ENCODE measurements around the gene FGD2.

GRCh38 chr6:37018198-37019064 lies 13.0 kb downstream of the FGD2 start:
- TF ChIP-seq CTCF (IDR thresholded peaks at IDR 0.05 in 2 of 3, conservative IDR thresholded peaks at IDR 0.05 in 1 of 3; ENCODE audit: borderline replicate concordance in 1 of 3, insufficient read depth in 1 of 3, low read depth in 2 of 3, low read length in 2 of 3): peak in 2 of 3 experiments; percentile 73 to 96; a peak in 4 of 6 replicates
- no peak for TF ChIP-seq POLR2A (IDR thresholded peaks at IDR 0.05; ENCODE audit: borderline replicate concordance, extremely low read depth, insufficient read depth, insufficient read length)
- peak; percentile 25; the same call in 1 of the 2 replicates for TF ChIP-seq POLR2AphosphoS5 (IDR thresholded peaks at IDR 0.05; ENCODE audit: low read depth, low read length)
- TF ChIP-seq EGR1 (IDR thresholded peaks at IDR 0.05; ENCODE audit: low read depth): no peak
- no peak for TF ChIP-seq ZNF274 (IDR thresholded peaks at IDR 0.05; ENCODE audit: low read depth, low read length)
- no peak for TF ChIP-seq MAX (IDR thresholded peaks at IDR 0.05)
- no peak for TF ChIP-seq JUND (IDR thresholded peaks at IDR 0.05)
- no peak for TF ChIP-seq SP1 (IDR thresholded peaks at IDR 0.05; ENCODE audit: low read depth)
- no peak for TF ChIP-seq EZH2 (IDR thresholded peaks at IDR 0.05)
- TF ChIP-seq CEBPB (IDR thresholded peaks at IDR 0.05; ENCODE audit: low read depth): no peak
